Gastrocnemius medialis (tissue), 4 donors: Measurements from ENCODE around the gene ARHGAP24. TPM values are rescaled to one million over a fixed set of nuclear protein-coding genes. Genes with fewer than 3 reads are reported as not detected.

ENCODE experiments used
- ATAC-seq, 2 donors: fragments of 150-250 bp; one replicate each; pipeline ENCODE4 v1.9.1; 2016
- DNase-seq, 2 donors: peaks; one replicate each; pipeline ENCODE4 v3.0.0-alpha.2; 2019
- H3K27ac ChIP-seq, 4 donors: fragments of 200-600 bp; sonication (generic); 1 replicate in 1 of 4; 2 replicates in 3 of 4; pipeline ENCODE4 v1.5.1; 2016 to 2018; ENCODE audit warnings: mild to moderate bottlenecking in 2 of 4, moderate library complexity in 1 of 4
- H3K27me3 ChIP-seq, 3 donors: fragments of 200-600 bp; sonication (generic) in 2 of 3; 1 replicate in 1 of 3; 2 replicates in 2 of 3; pipeline versions ENCODE4 v1.5.1 to v1.6.0; 2016 to 2019; ENCODE audit warnings: mild to moderate bottlenecking in 1 of 3, moderate library complexity in 1 of 3
- H3K36me3 ChIP-seq, 2 donors: fragments of 200-600 bp; sonication (generic) in 1 of 2; one replicate each; pipeline ENCODE4 v1.5.1; 2017 to 2018
- H3K4me1 ChIP-seq, 2 donors: fragments of 200-600 bp; sonication (generic) in 1 of 2; one replicate each; pipeline ENCODE4 v1.5.1; 2016 to 2017; ENCODE audit warnings: mild to moderate bottlenecking in 2 of 2
- H3K4me3 ChIP-seq, 4 donors: fragments of 200-600 bp; sonication (generic) in 3 of 4; 1 replicate in 1 of 4; 2 replicates in 3 of 4; pipeline ENCODE4 v1.5.1; 2016 to 2019; ENCODE audit warnings: mild to moderate bottlenecking in 2 of 4
- H3K9me3 ChIP-seq, 3 donors: fragments of 200-600 bp; sonication (generic) in 2 of 3; 1 replicate in 1 of 3; 2 replicates in 2 of 3; pipeline ENCODE4 v1.5.1; 2016 to 2019
- POLR2A ChIP-seq, 2 donors: fragments of 450-650 bp; IDR thresholded peaks; one replicate each; pipeline ENCODE4 v1.6.1; 2017; ENCODE audit warnings: antibody characterized with exemption in 2 of 2, mild to moderate bottlenecking in 2 of 2, moderate library complexity in 2 of 2
- in situ Hi-C, 4 donors: fragments of 200-750 bp; cut with MboI; loops; one replicate each; pipeline versions ENCODE4 v1.15.0 to v1.8.0; 2017; ENCODE audit warnings: low sequenced_read_pairs in 4 of 4
- intact Hi-C: fragments of 100-400 bp; cut with DNase I; formaldehyde crosslinking; loops from one replicate; pipeline ENCODE4 v1.15.1; 2023; ENCODE audit warnings: low total_unique reads
- total RNA-seq, 4 donors: library from RNA; depleted of rRNA; stranded (reverse); fragments of >200 nt; gene quantifications; one replicate each; pipeline versions ENCODE4 v1.1.0 to v1.2.3, GENCODE V29; 2016
- TF ChIP-seq, protein P1 (sequence below), 5 experiments: fragments of 450-650 bp in 3 of 5; fragments of 200-600 bp in 2 of 5; sonication (generic) in 2 of 5; IDR thresholded peaks in 4 of 5; conservative IDR thresholded peaks in 1 of 5; 1 replicate in 4 of 5; 2 replicates in 1 of 5; pipeline ENCODE4 v1.5.1; 2016 to 2019; ENCODE audit warnings: antibody characterized with exemption in 5 of 5, mild to moderate bottlenecking in 3 of 5, moderate library complexity in 3 of 5

ARHGAP24 gene
- total RNA-seq, 4 donors from 2014 or later, result 2.8 to 7.8 (median 5.3) TPM

- in situ Hi-C loops (no loop called here), intact Hi-C loops (no loop called here)
- Histone ChIP-seq H3K9me3 (no peaks in the 10 kb centered on the region), H3K27ac (peak overlapping the region in 2 of 4 donors; percentile 12 to 43), H3K4me1 (no peaks in the 10 kb centered on the region), H3K27me3 (no peaks in the 10 kb centered on the region), H3K4me3 (no peak overlapping the region), H3K36me3 (no peaks in the 10 kb centered on the region)
- DNase-seq (peak in 1 of 2 donors; percentile 2), ATAC-seq (peak in 1 of 2 donors; percentile 62)
- TF ChIP-seq, protein P1, sequence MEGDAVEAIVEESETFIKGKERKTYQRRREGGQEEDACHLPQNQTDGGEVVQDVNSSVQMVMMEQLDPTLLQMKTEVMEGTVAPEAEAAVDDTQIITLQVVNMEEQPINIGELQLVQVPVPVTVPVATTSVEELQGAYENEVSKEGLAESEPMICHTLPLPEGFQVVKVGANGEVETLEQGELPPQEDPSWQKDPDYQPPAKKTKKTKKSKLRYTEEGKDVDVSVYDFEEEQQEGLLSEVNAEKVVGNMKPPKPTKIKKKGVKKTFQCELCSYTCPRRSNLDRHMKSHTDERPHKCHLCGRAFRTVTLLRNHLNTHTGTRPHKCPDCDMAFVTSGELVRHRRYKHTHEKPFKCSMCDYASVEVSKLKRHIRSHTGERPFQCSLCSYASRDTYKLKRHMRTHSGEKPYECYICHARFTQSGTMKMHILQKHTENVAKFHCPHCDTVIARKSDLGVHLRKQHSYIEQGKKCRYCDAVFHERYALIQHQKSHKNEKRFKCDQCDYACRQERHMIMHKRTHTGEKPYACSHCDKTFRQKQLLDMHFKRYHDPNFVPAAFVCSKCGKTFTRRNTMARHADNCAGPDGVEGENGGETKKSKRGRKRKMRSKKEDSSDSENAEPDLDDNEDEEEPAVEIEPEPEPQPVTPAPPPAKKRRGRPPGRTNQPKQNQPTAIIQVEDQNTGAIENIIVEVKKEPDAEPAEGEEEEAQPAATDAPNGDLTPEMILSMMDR (IDR thresholded peaks at IDR 0.05 in 4 of 5, conservative IDR thresholded peaks at IDR 0.05 in 1 of 5), result no peak
- TF ChIP-seq POLR2A (IDR thresholded peaks at IDR 0.05), result no peak
These were observed 28.6 kb upstream of the ARHGAP24 start for GRCh38 chr4:85446141-85446861.

GRCh38 chr4:85448906-85449890 lies 25.8 kb upstream of the ARHGAP24 start:
- intact Hi-C loops (no loop called here), in situ Hi-C loops (no loop called here)
- DNase-seq (no peak), ATAC-seq (no peak)
- no peak overlapping the region for H3K4me3 ChIP-seq
- no peak overlapping the region for H3K27ac ChIP-seq
- H3K36me3 ChIP-seq, result no peaks in the 10 kb centered on the region
- H3K4me1 ChIP-seq, result peaks cover 0 to 8% of the 10 kb centered on the region in 2 donors
- H3K27me3 ChIP-seq, result no peaks in the 10 kb centered on the region
- H3K9me3 ChIP-seq, result no peaks in the 10 kb centered on the region
- TF ChIP-seq POLR2A (IDR thresholded peaks at IDR 0.05), result no peak
- TF ChIP-seq, protein P1 (IDR thresholded peaks at IDR 0.05 in 4 of 5, conservative IDR thresholded peaks at IDR 0.05 in 1 of 5), result no peak

GRCh38 chr4:85452058-85452731 lies 22.8 kb upstream of the ARHGAP24 start:
- no peaks in the 10 kb centered on the region for H3K9me3 ChIP-seq
- H3K27ac ChIP-seq, result no peak overlapping the region
- TF ChIP-seq, protein P1 (IDR thresholded peaks at IDR 0.05 in 4 of 5, conservative IDR thresholded peaks at IDR 0.05 in 1 of 5), result no peak
- no peak for TF ChIP-seq POLR2A (IDR thresholded peaks at IDR 0.05)
- no peak overlapping the region for H3K4me3 ChIP-seq
- H3K27me3 ChIP-seq, result no peaks in the 10 kb centered on the region
- no peaks in the 10 kb centered on the region for H3K36me3 ChIP-seq
- no peak for ATAC-seq
- in situ Hi-C loops, result no loop called here
- DNase-seq, result no peak
- intact Hi-C loops, result no loop called here
- H3K4me1 ChIP-seq, result peaks cover 0 to 8% of the 10 kb centered on the region in 2 donors

DNA sequence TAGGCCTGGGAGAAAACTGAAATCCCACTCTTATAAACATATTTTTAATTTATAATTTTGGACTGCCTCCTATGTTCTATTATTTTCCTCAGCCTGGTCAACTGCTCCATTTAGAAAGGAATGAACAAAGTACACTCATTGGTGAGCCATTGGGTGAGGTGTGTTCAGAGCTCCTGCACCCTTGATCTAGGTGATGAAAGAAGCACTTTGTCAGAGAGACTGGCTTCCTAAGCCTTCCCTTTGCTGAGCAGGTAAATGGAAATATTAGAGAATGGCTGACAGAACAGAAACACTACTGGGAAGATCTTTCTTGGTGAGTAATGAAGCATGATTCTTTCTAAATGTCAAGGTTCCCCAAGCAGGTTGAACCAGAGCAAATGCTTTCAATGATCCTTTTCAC lies 19.0 kb upstream of the ARHGAP24 start:
- in situ Hi-C loops (no loop called here), intact Hi-C loops (no loop called here)
- no peak for TF ChIP-seq POLR2A (IDR thresholded peaks at IDR 0.05)
- TF ChIP-seq, protein P1 (IDR thresholded peaks at IDR 0.05 in 4 of 5, conservative IDR thresholded peaks at IDR 0.05 in 1 of 5), result no peak
- Histone ChIP-seq H3K36me3 (no peaks in the 10 kb centered on the region), H3K4me3 (no peak overlapping the region), H3K27ac (no peak overlapping the region), H3K4me1 (peaks cover 0 to 8% of the 10 kb centered on the region in 2 donors), H3K9me3 (no peaks in the 10 kb centered on the region), H3K27me3 (no peaks in the 10 kb centered on the region)
- ATAC-seq, result no peak
- no peak for DNase-seq
